ENCODE data around the gene C10orf143. TPM values are rescaled to one million over a fixed set of nuclear protein-coding genes. Genes with fewer than 3 reads are reported as not detected.

Gene C10orf143
- total RNA-seq, 6 experiments from 2014 or later, result 0.68 to 2.9 (median 1.6) TPM

GRCh38 chr10:130080461-130080814 lies 30.2 kb downstream of the C10orf143 start:
- no peak for TF ChIP-seq POLR2A (IDR thresholded peaks at IDR 0.05)
- TF ChIP-seq, protein P1, sequence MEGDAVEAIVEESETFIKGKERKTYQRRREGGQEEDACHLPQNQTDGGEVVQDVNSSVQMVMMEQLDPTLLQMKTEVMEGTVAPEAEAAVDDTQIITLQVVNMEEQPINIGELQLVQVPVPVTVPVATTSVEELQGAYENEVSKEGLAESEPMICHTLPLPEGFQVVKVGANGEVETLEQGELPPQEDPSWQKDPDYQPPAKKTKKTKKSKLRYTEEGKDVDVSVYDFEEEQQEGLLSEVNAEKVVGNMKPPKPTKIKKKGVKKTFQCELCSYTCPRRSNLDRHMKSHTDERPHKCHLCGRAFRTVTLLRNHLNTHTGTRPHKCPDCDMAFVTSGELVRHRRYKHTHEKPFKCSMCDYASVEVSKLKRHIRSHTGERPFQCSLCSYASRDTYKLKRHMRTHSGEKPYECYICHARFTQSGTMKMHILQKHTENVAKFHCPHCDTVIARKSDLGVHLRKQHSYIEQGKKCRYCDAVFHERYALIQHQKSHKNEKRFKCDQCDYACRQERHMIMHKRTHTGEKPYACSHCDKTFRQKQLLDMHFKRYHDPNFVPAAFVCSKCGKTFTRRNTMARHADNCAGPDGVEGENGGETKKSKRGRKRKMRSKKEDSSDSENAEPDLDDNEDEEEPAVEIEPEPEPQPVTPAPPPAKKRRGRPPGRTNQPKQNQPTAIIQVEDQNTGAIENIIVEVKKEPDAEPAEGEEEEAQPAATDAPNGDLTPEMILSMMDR (IDR thresholded peaks at IDR 0.05), result no peak
- Histone ChIP-seq H3K4me1 (no peaks in the 10 kb centered on the region), H3K36me3 (no peaks in the 10 kb centered on the region), H3K9me3 (no peaks in the 10 kb centered on the region), H3K27ac (no peak overlapping the region), H3K27me3 (no peaks in the 10 kb centered on the region), H3K4me3 (no peak overlapping the region)
- DNase-seq (no peak), ATAC-seq (no peak)
- intact Hi-C loops (cut with DNase I), result no loop called here
- WGBS (ENCODE audit: insufficient coverage, low coverage, low lambda C conversion rate, missing lambda C conversion rate), result 83% methylated on average over 1 of the region's 2 CpGs

DNA sequence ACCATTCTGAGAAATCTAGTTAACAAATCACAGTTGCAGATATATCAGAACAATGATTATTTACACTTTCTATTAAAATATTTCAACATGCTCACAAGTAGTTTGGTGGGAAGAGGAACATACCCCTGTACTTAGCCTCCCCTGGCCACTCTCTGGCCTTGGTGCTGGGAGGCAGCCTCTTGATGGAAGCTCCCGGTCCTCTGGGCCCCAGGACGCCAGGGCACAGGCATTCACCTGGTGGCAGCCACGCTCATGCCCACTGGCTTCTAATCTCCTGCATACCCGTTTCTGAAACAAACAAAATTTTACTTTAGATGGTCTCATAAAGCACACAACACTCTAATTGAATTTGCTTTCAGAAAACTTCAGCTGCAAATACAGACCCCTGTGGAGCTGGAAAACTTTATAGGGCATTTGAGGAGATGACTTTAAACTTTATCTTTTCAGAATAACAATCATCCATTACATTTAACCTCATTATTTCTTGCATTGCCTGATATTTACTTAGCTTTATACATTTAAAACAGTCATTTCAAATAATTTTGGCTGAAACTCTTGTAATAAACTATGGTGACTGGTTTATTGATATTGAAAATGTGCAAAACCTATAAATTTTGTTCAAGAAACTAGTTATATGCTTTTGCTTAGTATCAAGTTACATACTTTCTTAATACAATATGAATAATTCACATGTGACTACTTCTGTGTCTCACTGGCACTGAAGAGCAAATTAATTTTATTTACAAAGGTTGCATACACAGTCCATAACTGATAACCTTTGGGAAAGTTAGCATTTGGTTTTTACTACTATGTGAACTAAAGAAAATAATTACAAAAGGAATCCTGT lies 30.8 kb downstream of the C10orf143 start:
- Histone ChIP-seq H3K27ac (no peak overlapping the region), H3K36me3 (no peaks in the 10 kb centered on the region), H3K4me1 (no peaks in the 10 kb centered on the region), H3K4me3 (no peak overlapping the region), H3K9me3 (no peaks in the 10 kb centered on the region), H3K27me3 (no peaks in the 10 kb centered on the region)
- no peak for DNase-seq
- TF ChIP-seq POLR2A (IDR thresholded peaks at IDR 0.05), result no peak
- TF ChIP-seq, protein P1 (IDR thresholded peaks at IDR 0.05), result no peak
- intact Hi-C loops (cut with DNase I), result no loop called here
- no peak for ATAC-seq
- WGBS (ENCODE audit: insufficient coverage, low coverage, low lambda C conversion rate, missing lambda C conversion rate), result 66% methylated on average over 3 of the region's 4 CpGs

GRCh38 chr10:130078120-130078519 lies 32.5 kb downstream of the C10orf143 start:
- H3K9me3 ChIP-seq, result no peaks in the 10 kb centered on the region
- 75% methylated on average over 3 of the region's 3 CpGs for WGBS (ENCODE audit: insufficient coverage, low coverage, low lambda C conversion rate, missing lambda C conversion rate)
- ATAC-seq (no peak), DNase-seq (no peak)
- TF ChIP-seq POLR2A (IDR thresholded peaks at IDR 0.05), result no peak
- TF ChIP-seq, protein P1 (IDR thresholded peaks at IDR 0.05), result no peak
- H3K27me3 ChIP-seq, result no peaks in the 10 kb centered on the region
- H3K4me1 ChIP-seq, result no peaks in the 10 kb centered on the region
- intact Hi-C loops (cut with DNase I), result no loop called here
- no peaks in the 10 kb centered on the region for H3K36me3 ChIP-seq
- H3K27ac ChIP-seq, result no peak overlapping the region
- no peak overlapping the region for H3K4me3 ChIP-seq

DNA sequence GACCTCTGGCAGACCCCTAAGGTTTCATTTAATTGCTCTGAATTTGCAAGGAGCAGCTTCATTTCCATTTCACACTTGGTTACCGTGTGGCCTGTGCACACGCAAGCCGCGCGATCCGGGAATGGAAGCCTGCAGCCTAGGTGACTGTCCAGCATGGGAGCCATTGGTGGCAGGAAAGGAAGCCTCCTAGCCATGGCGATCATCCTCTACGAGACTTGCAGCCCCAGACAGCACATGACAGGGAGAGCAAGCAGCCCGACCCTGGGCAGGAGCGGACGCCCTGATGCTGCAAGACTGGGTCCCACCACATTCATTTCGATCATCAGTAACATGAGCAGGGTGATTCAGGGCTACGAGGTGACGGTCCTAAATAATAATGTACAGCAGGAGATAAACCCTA lies 33.9 kb downstream of the C10orf143 start:
- H3K4me1 ChIP-seq, result no peaks in the 10 kb centered on the region
- DNase-seq (no peak), ATAC-seq (no peak)
- H3K27ac ChIP-seq, result no peak overlapping the region
- no peak overlapping the region for H3K4me3 ChIP-seq
- TF ChIP-seq, protein P1 (IDR thresholded peaks at IDR 0.05), result no peak
- no peak for TF ChIP-seq POLR2A (IDR thresholded peaks at IDR 0.05)
- intact Hi-C loops (cut with DNase I), result no loop called here
- no peaks in the 10 kb centered on the region for H3K36me3 ChIP-seq
- H3K9me3 ChIP-seq, result no peaks in the 10 kb centered on the region
- 94% methylated on average over 7 of the region's 14 CpGs for WGBS (ENCODE audit: insufficient coverage, low coverage, low lambda C conversion rate, missing lambda C conversion rate)
- H3K27me3 ChIP-seq, result no peaks in the 10 kb centered on the region
